HS-27A (cell line): Measurements from ENCODE around the gene PARD3.
"Not testable (repeated sequence)": the region's sequence is repeated elsewhere in the genome, so short reads cannot be mapped to it uniquely, and the experiment has no call there.

ENCODE experiments used
- DNase-seq: peaks from one replicate; pipeline ENCODE4 v3.0.0-alpha.2; 2012; ENCODE audit warnings: low read depth, missing footprints

Gene PARD3

GRCh38 chr10:34715511-34716187 is 99.4 kb downstream of the PARD3 start:
- no peak for DNase-seq

- no peak for DNase-seq
Observed at GRCh38 chr10:34713875-34714274, 101.2 kb downstream of the PARD3 start.

- no peak for DNase-seq
Observed at GRCh38 chr10:34711500-34711899, 103.6 kb downstream of the PARD3 start.

GRCh38 chr10:34710391-34710751 is 104.7 kb downstream of the PARD3 start:
- DNase-seq: no peak

GRCh38 chr10:34709637-34710390 is 105.3 kb downstream of the PARD3 start:
- no peak for DNase-seq

GRCh38 chr10:34707656-34708055 is 107.4 kb downstream of the PARD3 start:
- no peak for DNase-seq

- DNase-seq: not testable (repeated sequence)
Observed at GRCh38 chr10:34706992-34707391, 108.1 kb downstream of the PARD3 start.

GRCh38 chr10:34706147-34706546 is 108.9 kb downstream of the PARD3 start:
- no peak for DNase-seq

- DNase-seq: no peak
Observed at GRCh38 chr10:34705563-34705962, 109.5 kb downstream of the PARD3 start.

- no peak for DNase-seq
Observed at GRCh38 chr10:34704526-34705184, 110.4 kb downstream of the PARD3 start.

- DNase-seq: no peak
Observed at GRCh38 chr10:34702982-34703381, 112.1 kb downstream of the PARD3 start.

GRCh38 chr10:34702093-34702937 is 112.8 kb downstream of the PARD3 start:
- no peak for DNase-seq

GRCh38 chr10:34701194-34701593 is 113.9 kb downstream of the PARD3 start:
- DNase-seq: no peak

GRCh38 chr10:34700752-34701151 is 114.3 kb downstream of the PARD3 start:
- not testable (repeated sequence) for DNase-seq

- DNase-seq: no peak
Observed at GRCh38 chr10:34699904-34700517, 115.1 kb downstream of the PARD3 start.

- DNase-seq: no peak
Observed at GRCh38 chr10:34698979-34699378, 116.1 kb downstream of the PARD3 start.

- no peak for DNase-seq
Observed at GRCh38 chr10:34698248-34698831, 116.8 kb downstream of the PARD3 start.

- DNase-seq: no peak
Observed at GRCh38 chr10:34697351-34698247, 117.5 kb downstream of the PARD3 start.

GRCh38 chr10:34696423-34696822 is 118.7 kb downstream of the PARD3 start:
- DNase-seq: no peak

- no peak for DNase-seq
Observed at GRCh38 chr10:34690383-34691049, 124.6 kb downstream of the PARD3 start.
